CD14-positive monocyte (primary cell): ENCODE measurements around the gene SLC39A9. TPM values are rescaled to one million over a fixed set of nuclear protein-coding genes. Genes with fewer than 3 reads are reported as not detected.
A peak's percentile ranks its signal among the peaks of the same experiment; 100 is the strongest.

Experiments used
- DNase-seq, 3 donors: peaks; one replicate each; pipeline ENCODE4 v3.0.0-alpha.2; 2011 to 2022
- H2AFZ ChIP-seq: 2 replicates; pipeline ENCODE4 v1.6.0; 2012; ENCODE audit warnings: mild to moderate bottlenecking, low read depth, low read length, inconsistent platforms; ENCODE audit not compliant: insufficient read depth, poor library complexity, severe bottlenecking
- H3K27ac ChIP-seq, 2 donors: 1 replicate in 1 of 2; 2 replicates in 1 of 2; pipeline ENCODE4 v1.5.1; 2012 to 2013; ENCODE audit warnings: low read length in 2 of 2, control low read depth in 1 of 2, inconsistent platforms in 1 of 2, low read depth in 1 of 2, mild to moderate bottlenecking in 1 of 2
- H3K27me3 ChIP-seq, 2 donors: one replicate each; pipeline versions ENCODE4 v1.6.0 to v1.6.1; 2011 to 2013; ENCODE audit warnings: low read length in 2 of 2; ENCODE audit not compliant: control insufficient read depth in 2 of 2, insufficient read depth in 2 of 2
- H3K36me3 ChIP-seq, 2 donors: replicated peaks in 1 of 2; 1 replicate in 1 of 2; 2 replicates in 1 of 2; pipeline versions ENCODE4 v1.5.1 to v1.6.1; 2012 to 2013; ENCODE audit warnings: low read length in 2 of 2, control low read depth in 1 of 2, inconsistent platforms in 1 of 2, mild to moderate bottlenecking in 1 of 2; ENCODE audit not compliant: insufficient read depth in 2 of 2, control insufficient read depth in 1 of 2
- H3K4me1 ChIP-seq, 2 donors: 1 replicate in 1 of 2; 2 replicates in 1 of 2; pipeline versions ENCODE4 v1.5.1 to v1.6.1; 2012 to 2013; ENCODE audit warnings: low read length in 2 of 2, control low read depth in 1 of 2, inconsistent platforms in 1 of 2, mild to moderate bottlenecking in 1 of 2, moderate library complexity in 1 of 2; ENCODE audit not compliant: insufficient read depth in 2 of 2, control insufficient read depth in 1 of 2
- H3K4me2 ChIP-seq: replicated peaks from 2 replicates; pipeline ENCODE3; 2012; ENCODE audit warnings: low read length, moderate library complexity, mild to moderate bottlenecking; ENCODE audit not compliant: poor library complexity, severe bottlenecking; ENCODE audit errors: extremely low read depth
- H3K4me3 ChIP-seq, 3 experiments: fragments of 200-600 bp in 1 of 3; sonication (generic) in 1 of 3; replicated peaks in 1 of 3; 1 replicate in 2 of 3; 2 replicates in 1 of 3; pipeline ENCODE4 v1.5.1; 2011 to 2013; ENCODE audit warnings: low read length in 3 of 3, mild to moderate bottlenecking in 3 of 3, control low read depth in 2 of 3, low read depth in 2 of 3, inconsistent platforms in 1 of 3, moderate library complexity in 1 of 3
- H3K79me2 ChIP-seq: 2 replicates; pipeline ENCODE4 v1.6.0; 2012; ENCODE audit warnings: mild to moderate bottlenecking, control low read depth, inconsistent platforms, low read length, moderate library complexity; ENCODE audit not compliant: insufficient read depth
- H3K9ac ChIP-seq: 2 replicates; pipeline ENCODE4 v1.6.0; 2017; ENCODE audit warnings: low read length, mild to moderate bottlenecking; ENCODE audit not compliant: insufficient read depth, poor library complexity, severe bottlenecking
- H3K9me3 ChIP-seq, 2 donors: replicated peaks in 1 of 2; 1 replicate in 1 of 2; 2 replicates in 1 of 2; pipeline versions ENCODE4 v1.5.1 to v1.6.1; 2012 to 2013; ENCODE audit warnings: low read length in 2 of 2, control low read depth in 1 of 2; ENCODE audit not compliant: control insufficient read depth in 1 of 2, insufficient read depth in 1 of 2
- H4K20me1 ChIP-seq: 2 replicates; pipeline ENCODE4 v1.6.0; 2012; ENCODE audit warnings: mild to moderate bottlenecking, low read length, control low read depth, moderate library complexity; ENCODE audit not compliant: insufficient read depth
- H3K27ac Mint-ChIP-seq, 7 donors: one replicate each; pipeline ENCODE4 v1.8.0; 2020; ENCODE audit warnings: mild to moderate bottlenecking in 7 of 7, mixed read lengths in 7 of 7, moderate library complexity in 6 of 7, inconsistent platforms in 2 of 7
- H3K27me3 Mint-ChIP-seq, 3 donors: one replicate each; pipeline ENCODE4 v1.8.0; 2021 to 2022; ENCODE audit warnings: low read depth in 3 of 3, mild to moderate bottlenecking in 3 of 3, mixed read lengths in 3 of 3, moderate library complexity in 3 of 3, inconsistent platforms in 1 of 3
- H3K36me3 Mint-ChIP-seq, 2 donors: one replicate each; pipeline ENCODE4 v1.8.0; 2020; ENCODE audit warnings: mixed read lengths in 2 of 2, inconsistent platforms in 1 of 2, mild to moderate bottlenecking in 1 of 2
- H3K4me1 Mint-ChIP-seq: one replicate; pipeline ENCODE4 v1.8.0; 2020; ENCODE audit warnings: mild to moderate bottlenecking, mixed read lengths
- H3K4me3 Mint-ChIP-seq, 2 donors: one replicate each; pipeline ENCODE4 v1.8.0; 2020; ENCODE audit warnings: mild to moderate bottlenecking in 2 of 2, mixed read lengths in 2 of 2, moderate library complexity in 1 of 2
- H3K9me3 Mint-ChIP-seq, 7 donors: one replicate each; pipeline ENCODE4 v1.8.0; 2020 to 2022; ENCODE audit warnings: mixed read lengths in 7 of 7, mild to moderate bottlenecking in 6 of 7, moderate library complexity in 6 of 7, inconsistent platforms in 2 of 7
- CTCF ChIP-seq: fragments of 200-600 bp; IDR thresholded peaks from one replicate; pipeline ENCODE4 v1.8.0; 2022; ENCODE audit warnings: antibody characterized with exemption, mild to moderate bottlenecking
- WGBS: methylation state at CpG from one replicate; pipeline ENCODE4 v1.1.5; 2013; ENCODE audit warnings: missing lambda C conversion rate; ENCODE audit not compliant: insufficient coverage; 5-methylcytosine and 5-hydroxymethylcytosine counted together
- intact Hi-C, 2 donors: fragments of 100-400 bp; cut with micrococcal nuclease; formaldehyde crosslinking; loops; one replicate each; pipeline versions ENCODE4 v1.15.0 to v1.15.1; 2023
- polyA plus RNA-seq, 3 donors: library from polyadenylated mRNA; depleted of rRNA in 1 of 3; unstranded in 2 of 3; stranded (reverse) in 1 of 3; fragments of 300-500 nt in 2 of 3; fragments of >200 nt in 1 of 3; fragmentation: Illumina TruSeq in 2 of 3; gene quantifications; 1 replicate in 2 of 3; 2 replicates in 1 of 3; pipeline ENCODE4 v1.2.3, GENCODE V29; 2012 to 2021

The SLC39A9 gene
- polyA plus RNA-seq, 3 donors, result 28.6 to 44.2 (median 37.6) TPM

- no CpG with 5 or more reads among the region's 1 CpG for WGBS
- H3K9ac ChIP-seq, result no peak overlapping the region
- H3K27ac Mint-ChIP-seq, result no peak overlapping the region
- no peak overlapping the region for H3K4me2 ChIP-seq
- H3K4me1 ChIP-seq, result peaks cover 10 to 17% of the 10 kb centered on the region in 2 donors
- H3K4me3 Mint-ChIP-seq, result no peak overlapping the region
- H3K4me1 Mint-ChIP-seq, result peaks cover 21% of the 10 kb centered on the region
- no peak for TF ChIP-seq CTCF
- H3K27me3 ChIP-seq, result no peaks in the 10 kb centered on the region
- peaks cover 27 to 40% of the 10 kb centered on the region in 2 donors for H3K36me3 ChIP-seq
- peaks cover 27% of the 10 kb centered on the region for H3K79me2 ChIP-seq
- peaks cover 1% of the 10 kb centered on the region for H4K20me1 ChIP-seq
- H2AFZ ChIP-seq, result no peak overlapping the region
- H3K27me3 Mint-ChIP-seq, result no peaks in the 10 kb centered on the region
- no peak overlapping the region for H3K4me3 ChIP-seq
- intact Hi-C loops, result no loop called here
- peaks cover 44 to 59% of the 10 kb centered on the region in 2 donors for H3K36me3 Mint-ChIP-seq
- H3K27ac ChIP-seq, result no peak overlapping the region
- no peaks in the 10 kb centered on the region for H3K9me3 ChIP-seq
- H3K9me3 Mint-ChIP-seq, result peaks cover 0 to 4% (median 0%) of the 10 kb centered on the region in 7 donors
- DNase-seq, result no peak
Observed at GRCh38 chr14:69427596-69427995, 29.1 kb downstream of the SLC39A9 start.

- H4K20me1 ChIP-seq, result no peaks in the 10 kb centered on the region
- Mint-ChIP-seq H3K4me1 (peaks cover 21% of the 10 kb centered on the region), H3K4me3 (peak overlapping the region in 1 of 2 donors; percentile 58), H3K9me3 (peaks cover 0 to 4% (median 0%) of the 10 kb centered on the region in 7 donors), H3K27ac (peak overlapping the region; percentile 4 to 75 (median 27)), H3K27me3 (no peaks in the 10 kb centered on the region), H3K36me3 (peaks cover 41 to 57% of the 10 kb centered on the region in 2 donors)
- no peaks in the 10 kb centered on the region for H3K27me3 ChIP-seq
- no peaks in the 10 kb centered on the region for H3K9me3 ChIP-seq
- H3K36me3 ChIP-seq, result peaks cover 27 to 40% of the 10 kb centered on the region in 2 donors
- peaks cover 30% of the 10 kb centered on the region for H3K79me2 ChIP-seq
- H3K4me1 ChIP-seq, result peaks cover 10 to 17% of the 10 kb centered on the region in 2 donors
- no peak for TF ChIP-seq CTCF
- no peak overlapping the region for H2AFZ ChIP-seq
- DNase-seq, result peak; percentile 48 to 56 (median 51)
- H3K4me3 ChIP-seq, result no peak overlapping the region
- H3K9ac ChIP-seq, result no peak overlapping the region
- intact Hi-C loops, result no loop called here
- H3K4me2 ChIP-seq, result peak overlapping the region; percentile 15
- WGBS, result 40% methylated on average over 4 of the region's 6 CpGs
- H3K27ac ChIP-seq, result peak overlapping the region in 1 of 2 donors; percentile 71
Observed at GRCh38 chr14:69428289-69428998, 30.0 kb downstream of the SLC39A9 start.
